ENCODE measurements around the gene TNFRSF11A.

The TNFRSF11A gene

DNA sequence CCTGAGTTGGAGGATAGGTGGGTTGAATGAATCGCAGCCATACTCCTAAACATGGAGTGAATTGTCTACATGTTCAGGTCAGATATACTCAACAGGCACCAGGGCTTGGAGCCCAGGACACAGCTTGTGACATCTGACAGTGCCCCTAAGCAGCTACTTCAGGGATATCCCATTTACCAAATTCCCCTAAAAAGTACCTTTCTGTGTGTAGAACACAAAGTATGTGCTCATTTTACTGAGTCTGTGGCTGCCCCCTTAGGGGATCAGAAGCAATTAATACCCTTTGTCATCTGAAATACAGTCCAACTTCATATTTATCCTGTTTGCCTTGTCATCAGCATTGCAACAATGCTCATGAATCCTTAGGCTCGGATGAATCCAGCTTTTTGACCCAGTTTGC, 20.8 kb downstream of the TNFRSF11A start:
- DNase-seq (ENCODE audit: low read depth): no peak

DNA sequence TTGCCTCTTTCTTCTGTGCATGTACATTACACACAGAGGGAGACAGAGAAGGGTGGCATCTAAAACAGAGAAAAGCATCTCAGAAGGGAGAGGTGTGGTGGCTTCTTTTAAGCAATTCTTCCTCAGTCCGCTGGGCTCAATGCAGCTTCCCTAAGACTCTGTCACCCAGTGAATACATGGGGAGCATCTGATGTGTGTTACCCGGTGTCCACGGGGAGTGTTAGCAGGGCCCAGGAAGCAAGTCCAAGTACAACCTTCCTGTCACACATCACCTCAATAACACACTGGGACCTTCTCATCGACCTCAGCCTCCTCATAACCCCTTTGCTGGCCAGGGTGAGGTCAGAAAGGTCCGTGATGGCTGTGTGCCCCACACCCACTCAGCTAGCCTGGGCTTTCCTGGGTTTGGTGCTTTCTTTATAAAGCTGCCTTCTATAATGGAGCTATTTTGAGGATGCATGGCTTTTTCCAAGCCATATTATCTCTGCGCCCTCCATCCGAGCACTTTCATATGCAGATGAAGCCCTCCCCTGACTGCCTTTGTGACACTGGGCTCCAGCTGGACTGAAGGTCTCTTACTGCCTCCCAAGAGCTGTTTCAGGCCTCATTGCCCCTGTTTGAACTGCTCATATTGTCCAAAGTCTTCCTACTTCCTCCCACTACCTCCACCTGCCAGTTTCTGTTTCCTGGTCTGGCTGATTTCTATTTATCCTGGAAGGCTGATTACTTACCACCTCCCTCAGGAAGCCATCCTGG, 21.4 kb downstream of the TNFRSF11A start:
- DNase-seq (ENCODE audit: low read depth): no peak

DNA sequence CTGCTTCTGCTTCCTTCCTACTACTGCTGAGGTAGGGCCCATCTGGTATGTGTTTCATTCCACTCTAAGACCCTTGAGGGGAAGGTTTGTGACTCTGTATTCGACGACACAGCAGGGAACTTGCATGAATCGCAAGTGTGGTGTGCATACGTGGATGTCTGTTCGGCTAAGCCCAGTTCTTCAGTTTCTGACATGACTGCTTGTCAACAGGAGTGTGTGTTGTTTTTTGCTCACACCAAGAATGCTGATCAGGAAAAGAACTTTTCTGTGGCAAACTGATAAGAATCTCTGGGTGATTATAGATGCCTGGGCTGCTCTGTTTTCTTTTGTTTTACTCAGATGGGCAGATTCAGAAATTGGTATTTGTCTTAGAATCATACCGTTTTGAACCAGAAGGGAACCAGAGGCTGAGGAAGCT, 22.0 kb downstream of the TNFRSF11A start:
- DNase-seq (ENCODE audit: low read depth): no peak

DNA sequence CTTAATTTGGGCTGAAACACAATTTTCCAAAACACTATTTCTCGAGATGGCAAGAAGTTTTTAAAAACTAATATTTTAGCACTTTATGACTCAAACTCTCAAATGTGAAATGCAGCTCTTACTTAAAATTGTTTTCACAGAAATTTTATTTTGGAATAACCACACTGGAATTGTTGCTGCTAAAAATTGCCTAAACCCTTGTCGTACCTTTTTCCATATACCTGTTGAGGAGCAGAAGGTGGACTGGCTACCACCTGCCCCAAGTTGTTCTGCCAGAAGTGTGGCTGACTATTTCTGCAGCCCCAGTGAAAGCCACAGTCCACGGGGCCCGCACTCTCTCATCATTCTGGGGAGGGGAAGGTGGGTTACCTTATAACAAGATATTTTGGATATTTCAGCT, 23.4 kb downstream of the TNFRSF11A start:
- no peak for DNase-seq (ENCODE audit: low read depth)

DNA sequence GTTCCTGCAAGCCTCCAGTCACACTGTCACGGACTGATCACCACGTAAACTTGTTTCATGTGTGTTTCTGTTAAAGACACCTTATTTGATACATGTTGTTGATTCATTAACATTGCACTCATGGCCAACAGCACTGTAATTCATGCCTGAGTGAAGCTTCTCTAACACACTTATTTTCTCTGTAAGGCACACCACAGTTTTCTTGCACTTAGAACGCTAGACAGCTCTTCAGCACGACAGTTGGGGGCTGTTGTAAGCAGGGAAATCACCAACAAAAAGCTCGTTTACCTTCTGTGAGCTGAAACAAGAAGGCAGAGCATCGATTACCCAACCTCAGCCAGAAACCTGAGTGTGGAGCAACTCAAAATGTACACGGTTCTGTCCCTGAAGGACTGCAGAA, 28.1 kb downstream of the TNFRSF11A start:
- DNase-seq (ENCODE audit: low read depth): no peak

DNA sequence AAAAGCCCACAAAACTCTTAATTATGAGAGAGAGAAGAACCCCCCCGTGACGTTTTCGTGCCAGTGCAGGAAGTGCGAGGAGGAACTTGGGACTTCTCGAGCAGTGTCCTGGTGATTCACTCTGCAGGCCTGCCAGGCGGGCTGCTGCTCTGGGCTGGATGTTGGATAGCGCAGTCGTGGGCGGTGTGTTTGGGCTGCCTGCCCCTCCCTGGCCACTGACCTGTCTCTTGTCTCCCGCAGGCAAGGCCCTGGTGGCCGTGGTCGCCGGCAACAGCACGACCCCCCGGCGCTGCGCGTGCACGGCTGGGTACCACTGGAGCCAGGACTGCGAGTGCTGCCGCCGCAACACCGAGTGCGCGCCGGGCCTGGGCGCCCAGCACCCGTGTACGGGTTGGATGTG, 29.0 kb downstream of the TNFRSF11A start:
- no peak for DNase-seq (ENCODE audit: low read depth)

DNA sequence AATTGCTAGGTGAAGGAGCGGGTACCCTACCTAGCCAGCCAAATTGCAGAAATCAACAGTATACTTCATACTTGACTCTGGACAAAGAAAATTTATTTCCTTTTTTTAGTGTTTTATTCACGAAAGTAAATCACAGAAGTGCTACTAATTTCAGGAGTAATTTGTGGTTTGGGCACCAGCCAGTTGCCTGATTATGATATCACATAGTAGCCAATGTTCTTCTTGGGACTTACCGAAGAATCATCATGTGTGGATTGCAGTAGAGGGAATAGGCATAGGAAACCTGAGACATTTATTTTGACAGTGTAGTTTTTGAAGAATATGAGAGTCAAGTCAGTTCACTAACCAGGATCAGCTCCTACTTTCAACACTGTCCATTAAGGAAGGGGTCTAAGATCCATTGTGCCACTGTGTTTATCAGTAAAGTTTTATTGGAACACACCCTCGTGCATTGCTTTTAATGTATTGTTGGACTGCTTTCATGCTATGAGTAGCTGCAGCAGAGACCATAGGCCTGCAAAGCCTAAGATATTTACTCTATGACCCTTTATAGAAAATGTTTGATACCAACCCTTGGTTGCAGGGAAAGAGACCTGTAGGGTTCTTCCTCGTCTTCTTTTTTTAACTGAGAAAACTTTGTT, 32.1 kb downstream of the TNFRSF11A start:
- no peak for DNase-seq (ENCODE audit: low read depth)

DNA sequence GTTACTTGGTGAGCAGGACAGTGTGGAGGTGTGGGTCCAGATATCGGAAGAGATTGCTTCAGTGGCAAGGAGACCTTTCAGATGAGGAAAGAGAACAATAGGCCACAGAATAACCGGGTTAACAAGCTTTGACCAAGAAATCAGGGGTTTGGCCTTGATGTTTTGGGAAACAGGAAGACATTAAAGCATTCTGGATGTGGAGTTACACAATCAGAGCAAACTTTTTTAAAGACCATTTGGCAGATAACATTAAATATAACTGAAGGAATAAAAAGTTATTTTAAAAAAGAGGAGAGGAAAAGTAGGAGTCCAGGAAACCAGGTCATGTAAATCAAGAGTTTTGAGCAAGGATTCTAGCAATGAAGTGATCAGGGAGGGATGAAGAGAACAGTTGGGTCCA, 35.7 kb downstream of the TNFRSF11A start:
- DNase-seq (ENCODE audit: low read depth): no peak

DNA sequence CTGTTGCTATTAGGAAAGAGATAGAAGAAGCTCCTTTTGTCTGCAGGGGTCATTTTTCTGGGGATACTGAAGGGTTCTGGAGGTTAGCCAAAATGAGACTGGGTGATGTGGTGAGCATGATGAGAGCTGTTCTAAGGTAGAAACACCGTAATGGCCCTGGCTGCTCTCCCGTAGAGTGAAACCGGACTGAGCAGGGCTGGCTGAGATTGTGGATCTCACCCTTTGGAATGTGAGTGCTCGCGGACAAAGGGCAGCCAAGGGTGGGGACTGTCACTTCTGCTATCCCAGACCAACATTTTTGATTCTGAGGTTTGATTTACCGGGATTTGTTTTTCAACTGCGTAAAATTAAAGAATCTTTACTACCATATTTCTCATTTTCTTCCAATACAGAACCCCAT, 36.2 kb downstream of the TNFRSF11A start:
- no peak for DNase-seq (ENCODE audit: low read depth)

DNA sequence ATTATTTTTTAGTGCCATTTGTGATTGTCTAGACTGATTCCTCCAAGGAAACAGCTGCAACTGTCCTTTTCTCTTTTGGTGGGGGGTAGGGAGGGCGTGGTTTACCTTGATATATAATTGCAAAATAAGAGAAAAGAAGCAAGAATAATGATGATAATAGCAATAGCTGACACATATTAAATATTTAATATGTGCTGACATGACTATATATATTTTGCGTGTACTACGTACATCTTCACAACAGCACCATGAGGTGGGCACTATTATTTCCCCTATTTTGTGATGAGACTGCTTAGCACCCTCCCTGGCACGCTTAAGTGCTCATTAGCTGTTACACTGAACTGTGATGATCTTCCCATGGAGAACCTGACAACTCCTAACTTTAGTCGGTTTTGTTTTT, 39.4 kb downstream of the TNFRSF11A start:
- DNase-seq (ENCODE audit: low read depth): no peak

DNA sequence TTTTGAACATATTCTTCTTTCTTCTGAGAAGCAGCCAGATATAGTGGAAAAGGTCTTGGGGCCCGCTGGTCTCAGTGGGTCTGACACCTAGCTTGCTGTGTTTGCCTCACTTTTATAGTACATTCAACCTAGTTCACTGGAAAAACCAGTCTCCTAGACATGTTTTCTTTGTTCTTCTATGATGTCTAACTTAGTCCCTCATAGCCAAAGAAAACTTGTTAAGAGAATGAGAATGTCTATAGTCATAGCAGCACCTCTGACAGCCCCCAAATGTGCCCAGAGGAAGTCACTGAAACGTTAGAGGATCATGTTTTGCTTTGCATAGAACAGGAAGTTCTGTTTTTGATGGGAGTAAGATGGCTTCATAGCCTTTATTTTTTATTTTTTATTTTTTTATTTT, 40.3 kb downstream of the TNFRSF11A start:
- DNase-seq (ENCODE audit: low read depth): no peak

DNA sequence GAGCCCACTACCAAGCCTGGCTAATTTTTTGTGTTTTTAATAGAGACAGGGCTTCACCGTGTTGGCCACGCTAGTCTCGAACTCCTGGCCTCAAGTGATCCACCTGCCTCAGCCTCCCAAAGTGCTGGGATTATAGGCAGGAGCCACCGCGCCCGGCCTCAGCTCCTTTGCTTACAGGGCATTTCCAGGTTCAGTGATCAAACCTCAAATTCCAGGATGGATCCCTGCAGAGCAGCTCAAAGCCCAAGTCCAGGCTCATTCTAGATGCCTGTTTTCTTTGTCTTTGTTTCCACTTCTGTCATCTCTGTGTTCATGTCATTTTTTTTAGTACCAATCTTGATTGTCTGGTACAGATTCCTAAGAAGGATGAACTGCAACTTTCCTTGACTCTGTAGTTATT, 41.9 kb downstream of the TNFRSF11A start:
- no peak for DNase-seq (ENCODE audit: low read depth)

DNA sequence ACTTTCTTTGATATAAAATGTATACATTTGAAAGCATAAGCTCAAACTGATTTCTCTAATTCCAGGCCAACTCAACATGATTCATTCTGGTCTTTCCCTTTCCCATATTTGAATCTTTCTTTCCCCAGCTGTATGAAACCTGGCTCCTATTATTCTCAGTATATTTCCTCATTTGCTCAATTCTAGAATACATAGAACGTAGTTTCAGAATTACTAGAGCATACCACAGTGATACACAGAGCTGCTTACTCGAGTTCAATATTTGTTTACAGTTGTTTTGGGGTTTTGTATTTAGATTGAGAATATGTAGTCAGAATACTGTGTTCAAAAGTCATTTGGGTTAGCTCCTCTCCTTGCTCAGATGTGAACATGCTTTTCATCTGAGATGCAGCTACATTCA, 43.0 kb downstream of the TNFRSF11A start:
- DNase-seq (ENCODE audit: low read depth): no peak

DNA sequence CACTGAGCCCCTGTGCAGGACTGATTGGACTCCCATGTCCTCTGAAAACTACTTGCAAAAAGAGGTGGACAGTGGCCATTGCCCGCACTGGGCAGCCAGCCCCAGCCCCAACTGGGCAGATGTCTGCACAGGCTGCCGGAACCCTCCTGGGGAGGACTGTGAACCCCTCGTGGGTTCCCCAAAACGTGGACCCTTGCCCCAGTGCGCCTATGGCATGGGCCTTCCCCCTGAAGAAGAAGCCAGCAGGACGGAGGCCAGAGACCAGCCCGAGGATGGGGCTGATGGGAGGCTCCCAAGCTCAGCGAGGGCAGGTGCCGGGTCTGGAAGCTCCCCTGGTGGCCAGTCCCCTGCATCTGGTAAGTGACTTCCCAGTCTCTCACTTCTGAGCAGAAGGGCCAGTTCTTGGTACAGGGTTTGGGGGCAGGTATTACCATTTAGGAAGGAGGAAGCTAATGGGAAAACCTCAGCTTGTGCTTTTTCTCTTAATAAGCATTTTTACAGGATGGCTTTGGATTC, 44.1 kb downstream of the TNFRSF11A start:
- no peak for DNase-seq (ENCODE audit: low read depth)

DNA sequence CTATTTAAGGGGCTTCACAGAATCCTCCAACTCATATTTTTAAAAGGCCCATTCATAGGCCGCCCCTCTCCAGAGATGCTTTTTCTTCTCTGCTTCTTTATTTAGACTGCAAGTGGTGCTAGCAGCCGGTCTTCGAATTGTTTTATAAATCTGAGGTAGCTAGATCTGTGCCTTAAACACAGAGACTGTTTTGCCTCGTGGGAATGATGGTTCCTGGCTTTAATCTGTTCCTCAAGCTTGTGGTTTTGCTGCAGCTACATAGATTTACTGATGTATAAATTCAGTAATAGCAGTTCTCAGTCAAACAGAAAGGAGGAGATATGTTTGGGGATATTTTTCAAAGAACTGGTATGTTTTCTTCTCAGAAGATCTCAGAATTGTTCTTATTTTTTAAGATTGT, 45.3 kb downstream of the TNFRSF11A start:
- no peak for DNase-seq (ENCODE audit: low read depth)

DNA sequence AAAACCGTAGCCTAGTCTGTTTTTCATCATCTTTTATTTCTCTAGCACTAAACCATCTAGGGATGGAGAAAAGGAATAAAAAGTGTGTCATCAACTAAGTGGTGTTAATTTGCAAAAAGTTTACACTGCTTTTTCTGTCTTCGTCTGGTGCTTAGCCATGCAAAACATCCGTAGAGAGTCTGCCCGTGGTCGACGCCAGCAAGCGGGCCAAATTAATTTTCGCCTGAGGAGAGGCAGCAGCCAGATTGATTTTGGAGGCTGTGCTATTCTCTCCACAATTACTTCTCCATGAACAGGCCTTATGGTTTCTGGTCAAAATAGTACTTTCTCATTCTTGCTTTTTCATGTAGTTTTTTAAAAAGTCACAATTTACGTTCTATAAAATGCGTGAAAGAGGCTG, 46.3 kb downstream of the TNFRSF11A start:
- DNase-seq (ENCODE audit: low read depth): no peak

DNA sequence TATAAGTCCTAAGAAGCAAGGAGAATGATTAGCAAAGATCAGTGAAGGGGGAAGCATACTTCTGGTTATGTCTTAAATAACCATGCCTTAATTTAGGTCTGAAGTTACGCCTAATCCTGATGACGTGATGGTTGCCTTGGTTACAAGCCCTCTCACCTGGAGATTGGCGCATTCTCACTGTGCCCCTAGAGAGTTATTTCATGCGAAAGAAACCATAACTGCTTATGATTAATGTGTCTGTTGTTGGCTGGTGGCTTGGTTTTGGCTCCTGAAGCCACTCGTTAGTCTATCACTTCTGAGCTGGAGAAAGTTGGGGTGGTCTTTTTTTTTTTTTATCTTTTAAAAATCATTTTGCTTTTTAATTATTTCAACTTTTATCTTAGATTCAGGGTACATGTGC, 47.0 kb downstream of the TNFRSF11A start:
- DNase-seq (ENCODE audit: low read depth): no peak

DNA sequence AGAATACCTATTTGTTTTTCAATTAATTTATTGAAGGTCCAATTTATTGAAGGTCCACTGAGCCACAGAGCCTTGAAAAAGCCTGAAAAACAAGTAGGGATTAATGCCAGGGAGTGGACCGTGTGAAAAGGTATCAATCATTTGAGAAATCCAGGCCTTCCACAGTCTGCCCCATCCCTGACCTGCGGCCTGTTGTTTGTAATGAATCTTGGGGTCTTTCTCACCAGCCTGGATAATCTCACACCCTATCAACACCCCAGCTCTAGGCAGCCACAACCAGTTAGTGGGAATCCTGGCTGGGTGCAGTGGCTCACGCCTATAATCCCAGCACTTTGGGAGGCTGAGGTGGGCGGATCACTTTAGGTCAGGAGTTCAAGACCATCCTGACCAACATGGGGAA, 47.8 kb downstream of the TNFRSF11A start:
- no peak for DNase-seq (ENCODE audit: low read depth)

DNA sequence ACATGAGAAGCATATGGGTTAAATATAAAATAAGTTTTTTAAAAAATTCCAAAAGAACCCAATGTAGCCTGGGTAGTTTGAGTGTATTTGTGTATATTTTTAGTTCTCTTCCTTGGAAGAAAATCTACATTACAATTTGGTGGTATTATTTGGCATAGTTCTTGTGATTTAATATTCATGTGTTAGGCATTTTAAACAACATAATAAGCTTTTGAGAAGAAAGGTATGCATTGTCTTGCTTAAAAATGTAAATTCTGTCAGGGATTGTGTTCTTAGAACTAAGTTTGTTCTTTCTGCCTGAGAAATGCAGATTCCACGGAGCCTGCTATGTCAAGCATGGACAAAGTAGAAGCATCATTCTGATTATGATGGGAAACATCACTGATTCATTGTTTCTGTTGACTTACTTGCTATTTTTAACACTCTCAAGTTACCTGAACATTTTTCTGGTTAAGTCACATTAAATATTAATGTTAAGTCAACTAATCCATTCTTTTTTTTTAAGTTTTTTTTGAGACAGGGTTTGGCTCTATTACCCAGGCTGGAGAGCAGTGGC, 49.4 kb downstream of the TNFRSF11A start:
- DNase-seq (ENCODE audit: low read depth): no peak

DNA sequence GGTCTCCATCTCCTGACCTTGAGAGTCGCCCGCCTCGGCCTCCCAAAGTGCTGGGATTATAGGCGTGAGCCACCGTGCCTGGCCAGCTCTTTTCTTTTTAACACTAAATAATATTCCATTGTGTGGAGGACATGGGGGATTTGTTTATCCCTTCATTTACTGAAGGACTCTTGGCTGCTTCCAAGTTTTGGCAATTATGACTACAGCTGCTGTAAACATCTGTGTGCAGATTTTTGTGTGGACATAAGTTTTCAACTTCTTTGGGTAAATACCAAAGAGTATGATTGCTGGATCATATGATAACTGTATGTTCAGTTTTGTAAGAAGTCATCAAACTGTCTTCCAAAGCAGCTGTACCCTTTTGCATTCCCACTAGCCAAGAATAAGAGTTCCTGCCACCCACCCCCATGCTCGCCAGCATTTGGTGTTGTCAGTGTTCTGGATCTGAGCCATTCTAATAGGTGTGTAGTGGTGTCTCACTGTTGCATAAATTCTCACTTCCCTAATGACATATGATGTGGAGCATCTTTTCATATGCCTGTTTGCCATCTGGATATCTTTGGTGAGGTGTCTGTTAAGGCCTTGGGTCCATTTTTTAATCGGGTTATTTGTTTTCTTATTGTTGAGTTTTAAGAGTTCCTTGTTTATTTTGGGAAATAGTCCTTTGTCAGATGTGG, 52.2 kb downstream of the TNFRSF11A start:
- DNase-seq (ENCODE audit: low read depth): no peak

DNA sequence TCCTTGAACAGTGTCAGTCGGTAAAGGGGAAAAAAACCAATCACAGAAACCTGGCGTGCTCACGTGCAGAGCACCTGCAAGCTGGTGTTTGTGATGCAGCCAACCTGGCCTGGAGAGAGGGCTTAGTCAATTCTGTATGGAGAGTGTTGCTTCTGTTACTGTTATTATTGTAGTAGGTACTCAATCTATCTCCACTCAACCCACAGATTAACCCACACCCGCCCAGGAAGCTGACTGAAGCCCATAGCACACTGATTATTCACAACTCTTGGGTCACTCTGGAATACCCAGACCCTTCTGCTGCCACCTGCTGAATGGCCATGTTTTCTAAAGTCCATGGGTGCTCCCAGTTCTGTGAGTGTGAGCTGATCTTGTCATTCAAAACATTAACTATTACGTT, 53.9 kb downstream of the TNFRSF11A start:
- DNase-seq (ENCODE audit: low read depth): no peak

DNA sequence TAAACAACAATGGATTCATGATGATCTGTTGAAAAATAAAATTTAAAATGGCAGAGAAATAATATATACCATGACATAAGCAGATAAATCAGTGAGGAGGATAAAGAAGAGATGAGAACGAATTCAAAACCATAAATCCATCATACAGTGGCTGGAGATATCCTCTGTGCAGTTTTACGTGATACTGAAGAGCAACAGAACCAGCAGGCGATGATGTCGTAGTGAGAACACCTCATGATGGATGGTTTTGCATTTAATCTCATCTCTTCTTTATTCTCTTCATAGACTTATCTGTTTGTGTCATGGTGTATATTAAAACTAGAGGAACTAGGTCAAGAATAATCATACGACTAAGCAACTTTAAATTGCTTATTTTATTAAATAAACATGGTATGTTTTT, 56.3 kb downstream of the TNFRSF11A start:
- DNase-seq (ENCODE audit: low read depth): no peak

DNA sequence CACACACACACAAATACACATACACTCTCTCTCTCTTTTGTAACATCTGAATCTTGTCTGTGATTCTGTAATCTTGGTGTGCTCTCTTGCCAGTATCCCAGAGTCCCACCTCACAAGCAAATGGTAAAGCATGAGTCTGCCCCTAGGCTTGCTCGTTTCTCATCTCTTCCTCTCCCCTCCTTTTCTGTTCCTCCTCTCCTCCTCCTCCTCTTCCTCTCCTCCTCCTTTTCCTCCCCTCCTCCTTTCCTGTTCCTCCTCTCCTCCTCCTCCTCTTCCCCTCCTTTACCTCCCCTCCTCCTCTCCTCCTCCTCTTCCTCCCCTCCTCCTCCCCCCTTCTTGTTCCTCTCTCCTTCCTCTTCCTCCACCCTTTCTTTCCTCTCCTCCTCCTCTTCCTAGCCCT, 59.0 kb downstream of the TNFRSF11A start:
- no peak for DNase-seq (ENCODE audit: low read depth)

All from fibroblast of the conjunctiva (primary cell).